ENCODE results near the gene GSAP. TPM values are rescaled to one million over a fixed set of nuclear protein-coding genes. Genes with fewer than 3 reads are reported as not detected.
A peak's percentile ranks its signal among the peaks of the same experiment; 100 is the strongest.
"Not testable (repeated sequence)": the region's sequence is repeated elsewhere in the genome, so short reads cannot be mapped to it uniquely, and the experiment has no call there.

GSAP gene
- total RNA-seq, 2 experiments from 2014 or later = 1.7 TPM

DNA sequence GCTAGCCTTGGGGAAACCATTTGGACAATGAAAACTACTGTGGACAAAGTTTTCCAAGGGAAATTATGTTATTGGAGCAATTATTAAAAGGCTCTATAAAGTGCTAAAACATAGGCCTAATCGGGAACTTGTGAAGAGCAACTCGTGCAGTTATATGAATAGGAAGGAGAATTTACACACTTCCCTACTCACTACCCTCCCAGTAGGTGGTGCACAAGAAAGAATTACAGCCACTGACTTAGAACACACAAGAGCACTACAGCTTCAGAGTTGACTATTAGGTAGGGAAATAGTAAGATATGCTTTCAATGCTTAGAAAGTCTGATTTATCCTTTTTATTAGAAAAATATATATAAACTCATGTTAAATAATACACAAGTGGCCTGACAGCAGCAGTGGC, 47.2 kb downstream of the GSAP start:
- Mint-ChIP-seq H3K27me3 (no peaks in the 10 kb centered on the region), H3K9me3 (peaks cover 9% of the 10 kb centered on the region), H3K4me1 (no peaks in the 10 kb centered on the region), H3K27ac (no peak overlapping the region), H3K36me3 (peaks cover 17% of the 10 kb centered on the region), H3K4me3 (no peak overlapping the region)
- DNase-seq = no peak

- no peaks in the 10 kb centered on the region for H3K4me1 Mint-ChIP-seq
- no peak for DNase-seq
- H3K27ac Mint-ChIP-seq = no peak overlapping the region
- peaks cover 9% of the 10 kb centered on the region for H3K9me3 Mint-ChIP-seq
- H3K4me3 Mint-ChIP-seq = no peak overlapping the region
- no peaks in the 10 kb centered on the region for H3K27me3 Mint-ChIP-seq
- H3K36me3 Mint-ChIP-seq = peaks cover 17% of the 10 kb centered on the region
Observed at GRCh38 chr7:77367976-77368375, 48.2 kb downstream of the GSAP start.

GRCh38 chr7:77362905-77363304, 53.2 kb downstream of the GSAP start:
- Mint-ChIP-seq H3K4me3 (no peak overlapping the region), H3K9me3 (peaks cover 9% of the 10 kb centered on the region), H3K36me3 (peaks cover 13% of the 10 kb centered on the region), H3K4me1 (peaks cover 5% of the 10 kb centered on the region), H3K27ac (no peak overlapping the region), H3K27me3 (no peaks in the 10 kb centered on the region)
- DNase-seq = no peak

GRCh38 chr7:77360969-77361368, 55.2 kb downstream of the GSAP start:
- H3K36me3 Mint-ChIP-seq = no peaks in the 10 kb centered on the region
- no peaks in the 10 kb centered on the region for H3K27me3 Mint-ChIP-seq
- H3K4me3 Mint-ChIP-seq = no peak overlapping the region
- H3K27ac Mint-ChIP-seq = no peak overlapping the region
- DNase-seq = no peak
- H3K4me1 Mint-ChIP-seq = peaks cover 5% of the 10 kb centered on the region
- H3K9me3 Mint-ChIP-seq = no peaks in the 10 kb centered on the region

- Mint-ChIP-seq H3K36me3 (no peaks in the 10 kb centered on the region), H3K9me3 (no peaks in the 10 kb centered on the region), H3K27ac (no peak overlapping the region), H3K27me3 (no peaks in the 10 kb centered on the region), H3K4me1 (peaks cover 9% of the 10 kb centered on the region), H3K4me3 (no peak overlapping the region)
- no peak for DNase-seq
Observed at GRCh38 chr7:77360104-77360503, 56.0 kb downstream of the GSAP start.

GRCh38 chr7:77359599-77359998, 56.5 kb downstream of the GSAP start:
- no peak overlapping the region for H3K27ac Mint-ChIP-seq
- no peaks in the 10 kb centered on the region for H3K9me3 Mint-ChIP-seq
- H3K4me1 Mint-ChIP-seq = peaks cover 14% of the 10 kb centered on the region
- no peaks in the 10 kb centered on the region for H3K36me3 Mint-ChIP-seq
- H3K27me3 Mint-ChIP-seq = no peaks in the 10 kb centered on the region
- no peak overlapping the region for H3K4me3 Mint-ChIP-seq
- DNase-seq = no peak

DNA sequence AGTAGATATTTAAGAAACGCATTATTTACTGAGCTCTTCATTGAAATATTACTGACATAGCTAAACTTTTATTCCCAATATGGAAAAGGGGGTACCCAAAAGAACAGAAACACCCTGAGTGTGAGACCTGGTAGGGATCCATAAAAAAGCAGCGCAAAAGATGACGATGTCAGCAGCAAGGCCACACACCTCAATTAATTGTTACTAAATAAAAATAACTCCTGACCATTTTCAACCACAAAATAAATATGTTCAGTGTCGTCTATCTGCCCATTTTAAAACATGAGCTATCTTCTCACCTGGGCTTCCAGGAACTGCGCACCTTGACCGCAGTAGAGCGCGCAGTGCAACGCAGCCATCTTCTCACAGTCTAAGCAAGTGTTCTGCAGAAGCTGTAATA, 61.2 kb downstream of the GSAP start:
- no peaks in the 10 kb centered on the region for H3K9me3 Mint-ChIP-seq
- H3K27ac Mint-ChIP-seq = no peak overlapping the region
- DNase-seq = no peak
- no peaks in the 10 kb centered on the region for H3K27me3 Mint-ChIP-seq
- no peaks in the 10 kb centered on the region for H3K36me3 Mint-ChIP-seq
- peaks cover 42% of the 10 kb centered on the region for H3K4me1 Mint-ChIP-seq
- H3K4me3 Mint-ChIP-seq = no peak overlapping the region

GRCh38 chr7:77354484-77354883, 61.7 kb downstream of the GSAP start:
- peak overlapping the region; percentile 48 for H3K27ac Mint-ChIP-seq
- H3K36me3 Mint-ChIP-seq = no peaks in the 10 kb centered on the region
- no peak overlapping the region for H3K4me3 Mint-ChIP-seq
- no peaks in the 10 kb centered on the region for H3K27me3 Mint-ChIP-seq
- no peaks in the 10 kb centered on the region for H3K9me3 Mint-ChIP-seq
- DNase-seq = no peak
- peaks cover 42% of the 10 kb centered on the region for H3K4me1 Mint-ChIP-seq

DNA sequence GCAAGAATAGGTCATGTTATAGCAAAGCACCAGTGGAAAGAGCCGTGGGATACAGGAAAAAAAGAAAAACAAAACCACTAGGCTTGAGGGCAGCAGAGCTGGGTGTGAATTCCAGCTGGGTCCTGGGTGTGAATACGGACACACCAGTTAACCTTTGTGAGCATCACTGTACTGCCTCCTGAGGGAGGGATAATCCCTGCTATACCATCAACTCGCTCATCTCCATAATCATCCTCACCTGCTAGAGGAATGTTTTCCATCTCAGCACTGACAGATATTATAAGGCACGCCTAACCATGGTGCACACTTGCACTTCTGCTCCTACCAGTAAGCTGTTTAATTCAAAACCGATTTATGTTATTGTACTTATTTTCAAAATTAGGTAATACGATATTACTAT, 62.2 kb downstream of the GSAP start:
- Mint-ChIP-seq H3K4me3 (no peak overlapping the region), H3K27ac (no peak overlapping the region), H3K36me3 (no peaks in the 10 kb centered on the region), H3K27me3 (no peaks in the 10 kb centered on the region), H3K4me1 (peaks cover 46% of the 10 kb centered on the region), H3K9me3 (no peaks in the 10 kb centered on the region)
- DNase-seq = no peak

DNA sequence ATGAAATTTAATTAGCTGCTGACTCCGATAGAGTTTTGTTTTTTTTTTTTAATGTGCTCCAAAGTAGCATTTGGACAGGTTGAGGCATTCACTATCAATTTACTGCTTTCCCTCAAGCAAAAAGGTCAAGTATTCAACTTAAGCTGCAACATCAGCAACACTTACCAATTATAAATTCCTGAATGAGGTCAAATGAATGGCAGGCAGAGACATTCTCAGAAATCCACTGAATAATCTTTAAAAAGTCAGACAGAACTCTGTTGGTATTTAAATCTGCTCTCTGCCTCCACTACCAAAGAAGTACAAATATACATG, 62.8 kb downstream of the GSAP start:
- Mint-ChIP-seq H3K9me3 (no peaks in the 10 kb centered on the region), H3K27me3 (no peaks in the 10 kb centered on the region), H3K36me3 (no peaks in the 10 kb centered on the region), H3K4me1 (peaks cover 51% of the 10 kb centered on the region), H3K27ac (peak overlapping the region; percentile 46), H3K4me3 (no peak overlapping the region)
- no peak for DNase-seq

- no peaks in the 10 kb centered on the region for H3K36me3 Mint-ChIP-seq
- H3K9me3 Mint-ChIP-seq = no peaks in the 10 kb centered on the region
- H3K27me3 Mint-ChIP-seq = no peaks in the 10 kb centered on the region
- no peak overlapping the region for H3K4me3 Mint-ChIP-seq
- H3K4me1 Mint-ChIP-seq = peaks cover 54% of the 10 kb centered on the region
- peak overlapping the region; percentile 65 for H3K27ac Mint-ChIP-seq
- DNase-seq = no peak
Observed at GRCh38 chr7:77352665-77353406, 63.3 kb downstream of the GSAP start.

DNA sequence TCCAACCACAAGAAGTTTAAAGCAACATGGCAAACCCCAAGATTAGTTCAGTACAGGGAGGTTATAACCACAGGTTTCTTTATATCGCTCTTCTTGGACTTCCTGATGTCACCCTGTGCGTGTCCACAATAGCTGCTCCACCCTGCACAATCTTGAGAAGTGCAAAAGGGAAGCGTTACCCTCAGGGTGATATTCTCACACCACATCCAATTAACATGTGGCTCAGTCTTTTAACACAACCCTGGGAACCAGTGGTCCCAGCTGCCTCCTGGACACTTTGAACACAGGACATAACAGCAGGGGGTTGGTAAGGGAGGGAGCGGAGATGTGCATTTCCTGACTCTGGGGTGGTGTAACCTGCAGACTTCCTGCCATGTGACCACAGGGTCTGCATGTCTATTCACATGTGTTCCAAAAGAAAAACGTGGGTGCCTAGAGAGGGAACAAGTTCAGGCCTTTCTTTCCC, 64.6 kb downstream of the GSAP start:
- Mint-ChIP-seq H3K27me3 (no peaks in the 10 kb centered on the region), H3K4me3 (peak overlapping the region; percentile 66), H3K36me3 (no peaks in the 10 kb centered on the region), H3K4me1 (peaks cover 54% of the 10 kb centered on the region), H3K9me3 (no peaks in the 10 kb centered on the region), H3K27ac (peak overlapping the region; percentile 92)
- DNase-seq = peak; percentile 50

GRCh38 chr7:77349141-77349540, 67.0 kb downstream of the GSAP start:
- no peaks in the 10 kb centered on the region for H3K9me3 Mint-ChIP-seq
- no peak overlapping the region for H3K4me3 Mint-ChIP-seq
- no peaks in the 10 kb centered on the region for H3K27me3 Mint-ChIP-seq
- H3K4me1 Mint-ChIP-seq = peaks cover 40% of the 10 kb centered on the region
- no peak for DNase-seq
- H3K27ac Mint-ChIP-seq = no peak overlapping the region
- no peaks in the 10 kb centered on the region for H3K36me3 Mint-ChIP-seq

DNA sequence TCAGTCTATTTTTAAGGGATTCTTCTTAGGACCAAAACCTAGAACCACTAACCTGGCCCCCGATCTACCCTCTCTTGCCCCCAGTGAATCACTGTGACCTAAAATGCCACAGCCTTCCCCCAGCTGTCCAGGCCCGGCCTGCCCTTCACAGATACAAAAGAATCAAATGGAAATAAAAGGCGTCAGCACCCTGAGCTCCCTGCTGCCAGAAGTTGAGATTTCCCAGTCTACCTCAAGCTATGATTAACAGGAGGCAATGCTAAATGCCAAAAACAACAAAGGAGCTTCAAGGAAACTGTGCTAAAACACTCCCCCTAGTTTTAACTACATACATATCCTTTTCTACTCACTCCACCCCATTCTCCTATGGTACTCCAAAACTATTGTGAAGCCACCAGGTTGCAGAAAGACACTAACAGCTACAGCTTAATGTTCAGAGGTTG, 67.8 kb downstream of the GSAP start:
- Mint-ChIP-seq H3K36me3 (no peaks in the 10 kb centered on the region), H3K4me3 (no peak overlapping the region), H3K4me1 (peaks cover 32% of the 10 kb centered on the region), H3K27me3 (no peaks in the 10 kb centered on the region), H3K27ac (no peak overlapping the region), H3K9me3 (no peaks in the 10 kb centered on the region)
- DNase-seq = no peak

- H3K27me3 Mint-ChIP-seq = no peaks in the 10 kb centered on the region
- no peak overlapping the region for H3K4me3 Mint-ChIP-seq
- no peaks in the 10 kb centered on the region for H3K9me3 Mint-ChIP-seq
Observed at GRCh38 chr7:77346441-77346840, 69.7 kb downstream of the GSAP start.

GRCh38 chr7:77345426-77345825, 70.7 kb downstream of the GSAP start:
- H3K9me3 Mint-ChIP-seq, DNase-seq, H3K27me3 Mint-ChIP-seq, H3K4me3 Mint-ChIP-seq, H3K36me3 Mint-ChIP-seq, H3K27ac Mint-ChIP-seq: not testable (repeated sequence)
- H3K4me1 Mint-ChIP-seq = peaks cover 12% of the 10 kb centered on the region

More at GRCh38 chr7:77346441-77346840, 69.7 kb downstream of the GSAP start:
- no peak overlapping the region for H3K27ac Mint-ChIP-seq
- peaks cover 15% of the 10 kb centered on the region for H3K4me1 Mint-ChIP-seq
- no peak for DNase-seq
- H3K36me3 Mint-ChIP-seq = no peaks in the 10 kb centered on the region
